HEK293 (cell line): ENCODE results near the gene RANBP2.
A peak's percentile ranks its signal among the peaks of the same experiment; 100 is the strongest.

Source experiments
- CTCF ChIA-PET: fragments of 350-600 bp; formaldehyde crosslinking; extraction: SDS; loops from one replicate; lab custom pipeline; 2021; ENCODE audit warnings: antibody characterized with exemption; lab: Yijun Ruan, JAX
- POLR2A ChIA-PET: fragments of 300-600 bp; formaldehyde crosslinking; extraction: SDS; loops from one replicate; lab custom pipeline; 2020; ENCODE audit warnings: antibody characterized with exemption, inconsistent platforms; lab: Yijun Ruan, JAX
- H3K27ac ChIP-seq: fragments of 200-500 bp; sonication (Bioruptor generic); 2 replicates; pipeline ENCODE4 v1.5.1; 2014; ENCODE audit warnings: low read depth, low read length, control low read depth, inconsistent platforms; ENCODE audit errors: extremely low read depth
- H3K36me3 ChIP-seq, 2 experiments: fragments of 200-500 bp in 1 of 2; sonication (Bioruptor generic) in 1 of 2; 1 replicate in 1 of 2; 2 replicates in 1 of 2; pipeline ENCODE4 v1.5.1; 2014 to 2017; ENCODE audit warnings: inconsistent platforms in 2 of 2, low read length in 2 of 2; ENCODE audit not compliant: control insufficient read depth in 2 of 2, insufficient read depth in 1 of 2
- H3K4me1 ChIP-seq: fragments of 200-500 bp; sonication (Bioruptor generic); 2 replicates; pipeline ENCODE4 v1.5.1; 2014; ENCODE audit warnings: mild to moderate bottlenecking, low read length, inconsistent platforms; ENCODE audit not compliant: control insufficient read depth, insufficient read depth
- H3K4me3 ChIP-seq: 2 replicates; pipeline ENCODE4 v1.5.1; 2011; ENCODE audit warnings: low read depth, mild to moderate bottlenecking, control low read depth, low read length, moderate library complexity
- H3K9me3 ChIP-seq: fragments of 200-500 bp; sonication (Bioruptor generic); 2 replicates; pipeline ENCODE4 v1.5.1; 2014; ENCODE audit warnings: low read depth, low read length, inconsistent platforms; ENCODE audit not compliant: control insufficient read depth, insufficient read depth
- AEBP2 ChIP-seq: fragments of 450-650 bp; formaldehyde crosslinking; IDR thresholded peaks from 2 replicates; pipeline ENCODE4 v1.5.1; 2016; ENCODE audit warnings: missing biosample characterization, missing genetic modification characterization, borderline replicate concordance
- KLF16 ChIP-seq: fragments of 450-650 bp; formaldehyde crosslinking; IDR thresholded peaks from 2 replicates; pipeline ENCODE4 v1.5.1; 2017; ENCODE audit warnings: missing biosample characterization, missing genetic modification characterization
- OVOL3 ChIP-seq: fragments of 450-650 bp; formaldehyde crosslinking; IDR thresholded peaks from 2 replicates; pipeline ENCODE4 v1.5.1; 2016; ENCODE audit warnings: missing biosample characterization, missing genetic modification characterization
- SETDB1 ChIP-seq: IDR thresholded peaks from one replicate; pipeline ENCODE4 v1.6.1; 2017; ENCODE audit warnings: mild to moderate bottlenecking, low read length, moderate library complexity, mixed read lengths; ENCODE audit not compliant: insufficient read length
- TRIM28 ChIP-seq: IDR thresholded peaks from 2 replicates; pipeline ENCODE4 v1.6.1; 2011; ENCODE audit warnings: low read length, control low read depth, borderline replicate concordance
- ZNF132 ChIP-seq: fragments of 450-650 bp; formaldehyde crosslinking; IDR thresholded peaks from 2 replicates; pipeline ENCODE4 v1.5.1; 2017; ENCODE audit warnings: missing biosample characterization, missing genetic modification characterization, borderline replicate concordance
- ZNF18 ChIP-seq: fragments of 450-650 bp; formaldehyde crosslinking; IDR thresholded peaks from 2 replicates; pipeline ENCODE4 v1.5.1; 2016; ENCODE audit warnings: missing biosample characterization, missing genetic modification characterization
- ZNF366 ChIP-seq: fragments of 450-650 bp; formaldehyde crosslinking; conservative IDR thresholded peaks from 2 replicates; pipeline ENCODE4 v1.5.1; 2016; ENCODE audit warnings: missing biosample characterization, missing genetic modification characterization
- ZNF37A ChIP-seq: fragments of 450-650 bp; IDR thresholded peaks from 2 replicates; pipeline ENCODE4 v1.5.1; 2018; ENCODE audit warnings: missing biosample characterization, missing genetic modification characterization
- ZNF48 ChIP-seq: fragments of 450-650 bp; formaldehyde crosslinking; IDR thresholded peaks from 2 replicates; pipeline ENCODE4 v1.5.1; 2016; ENCODE audit warnings: missing biosample characterization, missing genetic modification characterization
- ZNF510 ChIP-seq: fragments of 450-650 bp; formaldehyde crosslinking; IDR thresholded peaks from 2 replicates; pipeline ENCODE4 v1.5.1; 2018; ENCODE audit warnings: mild to moderate bottlenecking, missing genetic modification characterization, missing biosample characterization; ENCODE audit not compliant: insufficient replicate concordance
- ZNF521 ChIP-seq: fragments of 450-650 bp; formaldehyde crosslinking; IDR thresholded peaks from 2 replicates; pipeline ENCODE4 v1.5.1; 2017; ENCODE audit warnings: missing biosample characterization, mild to moderate bottlenecking, missing genetic modification characterization
- ZNF571 ChIP-seq: fragments of 450-650 bp; formaldehyde crosslinking; IDR thresholded peaks from 2 replicates; pipeline ENCODE4 v1.5.0; 2017; ENCODE audit warnings: missing biosample characterization, missing genetic modification characterization
- ZNF600 ChIP-seq: fragments of 450-650 bp; formaldehyde crosslinking; IDR thresholded peaks from 2 replicates; pipeline ENCODE4 v1.5.1; 2016; ENCODE audit warnings: missing biosample characterization, missing genetic modification characterization
- ZNF768 ChIP-seq: fragments of 450-650 bp; formaldehyde crosslinking; IDR thresholded peaks from 2 replicates; pipeline ENCODE4 v1.5.1; 2018; ENCODE audit warnings: missing biosample characterization, mild to moderate bottlenecking, missing genetic modification characterization
- ZNF843 ChIP-seq: fragments of 450-650 bp; formaldehyde crosslinking; IDR thresholded peaks from 2 replicates; pipeline ENCODE4 v1.5.1; 2016; ENCODE audit warnings: missing biosample characterization, missing genetic modification characterization
- TF ChIP-seq, protein P1 (sequence below): fragments of 450-650 bp; formaldehyde crosslinking; IDR thresholded peaks from 2 replicates; pipeline ENCODE4 v1.5.1; 2016; ENCODE audit warnings: missing biosample characterization, missing genetic modification characterization

RANBP2 gene

DNA sequence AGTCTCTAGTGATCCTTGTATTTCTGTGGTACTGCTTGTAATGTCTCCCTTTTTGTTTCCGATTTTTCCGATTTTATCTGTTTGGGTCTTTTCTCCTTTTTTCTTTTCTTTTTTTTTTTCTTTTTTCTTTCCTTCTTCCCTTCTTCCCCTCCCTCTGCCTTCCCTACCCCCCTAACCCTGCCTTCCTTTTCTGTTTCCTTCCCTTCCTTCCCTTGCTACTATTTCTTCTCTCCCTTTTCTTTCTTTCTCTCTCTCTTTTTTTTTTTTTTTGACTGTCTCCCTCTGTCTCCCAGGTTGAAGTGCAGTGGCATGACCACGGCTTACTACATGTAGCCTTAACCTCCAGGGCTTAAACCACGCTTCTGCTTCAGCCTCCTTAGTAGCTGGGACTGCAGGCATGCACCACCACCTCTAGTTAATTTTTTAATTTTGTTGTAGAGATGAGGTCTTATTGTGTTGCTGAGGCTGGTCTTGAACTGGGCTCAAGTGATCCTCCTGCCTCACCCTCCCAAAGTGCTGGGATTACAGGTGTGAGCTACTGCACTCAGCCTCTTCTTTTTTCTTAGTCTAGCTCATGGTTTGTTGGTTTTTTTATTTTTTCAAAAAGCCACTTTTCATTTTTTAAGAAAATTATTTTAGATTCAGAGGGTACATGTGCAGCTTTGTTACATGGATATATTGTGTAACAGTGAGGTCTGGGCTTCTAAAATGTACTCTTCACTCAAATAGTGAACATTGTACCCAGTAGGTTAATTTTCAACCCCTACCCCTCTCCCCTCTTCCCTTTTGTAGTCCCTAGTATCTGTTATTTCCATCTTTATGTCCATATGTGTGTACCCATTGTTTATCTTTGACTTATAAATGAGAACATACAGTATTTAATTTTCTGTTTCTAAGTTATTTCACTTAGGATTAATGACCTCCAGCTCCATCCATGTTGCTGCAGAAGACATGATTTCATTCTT lies 92.0 kb downstream of the RANBP2 start:
- Histone ChIP-seq H3K4me3 (no peak overlapping the region), H3K36me3 (peaks cover 61 to 77% of the 10 kb centered on the region in 2 experiments), H3K4me1 (no peaks in the 10 kb centered on the region), H3K27ac (no peak overlapping the region), H3K9me3 (no peaks in the 10 kb centered on the region)
- ChIA-PET POLR2A (no interaction called here), CTCF (no interaction called here)
- no peak for TF ChIP-seq ZNF48
- TF ChIP-seq ZNF600, result no peak
- TF ChIP-seq ZNF366, result 0 out of 2 replicates have a peak, but pooled peaks have one; percentile 21

DNA sequence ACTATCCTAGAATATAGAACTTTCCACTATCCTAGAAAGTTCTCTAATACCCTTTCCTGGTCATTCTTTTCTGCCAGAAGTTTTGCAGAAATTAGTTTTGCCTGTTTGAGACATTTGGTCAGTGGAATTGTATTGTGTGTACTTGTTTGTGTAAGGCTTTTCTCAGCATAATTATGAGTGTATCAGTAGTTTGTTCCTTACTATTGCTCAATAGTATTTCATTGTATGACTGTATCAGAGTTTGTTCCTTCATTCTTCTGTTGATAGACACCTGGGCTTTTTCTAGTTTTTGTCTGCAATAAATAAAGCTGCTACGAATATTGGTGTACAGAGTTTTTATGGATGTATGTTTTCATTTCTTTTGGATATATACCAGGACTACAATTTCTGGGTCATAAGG lies 94.5 kb downstream of the RANBP2 start:
- no peak for TF ChIP-seq AEBP2
- Histone ChIP-seq H3K9me3 (no peaks in the 10 kb centered on the region), H3K4me1 (no peaks in the 10 kb centered on the region), H3K4me3 (no peak overlapping the region), H3K36me3 (peaks cover 68 to 77% of the 10 kb centered on the region in 2 experiments), H3K27ac (no peak overlapping the region)
- ChIA-PET CTCF (no interaction called here), POLR2A (no interaction called here)

GRCh38 chr2:108820482-108820881 lies 101.2 kb downstream of the RANBP2 start:
- Histone ChIP-seq H3K4me3 (no peak overlapping the region), H3K27ac (no peak overlapping the region), H3K9me3 (no peaks in the 10 kb centered on the region), H3K4me1 (no peaks in the 10 kb centered on the region)
- ChIA-PET POLR2A (no interaction called here), CTCF (interaction anchor here (0.6 kb wide), 1 partner anchor 14 kb away, joined by 4 read pairs; no protein-coding TSS in a partner anchor)
- TF ChIP-seq ZNF521 (tag by site-specific recombination) (no peak), ZNF571 (tag by site-specific recombination) (no peak), KLF16 (no peak), ZNF510 (no peak), ZNF132 (tag by site-specific recombination) (no peak), ZNF843 (tag by site-specific recombination) (no peak), OVOL3 (tag by site-specific recombination) (no peak), ZNF48 (no peak), ZNF18 (tag by site-specific recombination) (no peak), SETDB1 (peak; percentile 78), ZNF37A (tag by site-specific recombination) (no peak), ZNF366 (no peak), ZNF768 (no peak), TRIM28 (0 out of 2 replicates have a peak, but pooled peaks have one; percentile 20)
- TF ChIP-seq, protein P1, sequence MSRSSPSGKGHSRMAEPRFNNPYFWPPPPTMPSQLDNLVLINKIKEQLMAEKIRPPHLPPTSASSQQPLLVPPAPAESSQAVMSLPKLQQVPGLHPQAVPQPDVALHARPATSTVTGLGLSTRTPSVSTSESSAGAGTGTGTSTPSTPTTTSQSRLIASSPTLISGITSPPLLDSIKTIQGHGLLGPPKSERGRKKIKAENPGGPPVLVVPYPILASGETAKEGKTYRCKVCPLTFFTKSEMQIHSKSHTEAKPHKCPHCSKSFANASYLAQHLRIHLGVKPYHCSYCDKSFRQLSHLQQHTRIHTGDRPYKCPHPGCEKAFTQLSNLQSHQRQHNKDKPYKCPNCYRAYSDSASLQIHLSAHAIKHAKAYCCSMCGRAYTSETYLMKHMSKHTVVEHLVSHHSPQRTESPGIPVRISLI (tag by site-specific recombination), result no peak
- TF ChIP-seq, all 188 proteins: peak for 2
- peaks cover 35 to 66% of the 10 kb centered on the region in 2 experiments for H3K36me3 ChIP-seq
